ENCODE measurements around the gene LUC7L. TPM values are rescaled to one million over a fixed set of nuclear protein-coding genes. Genes with fewer than 3 reads are reported as not detected.
"Not testable (repeated sequence)": the region's sequence is repeated elsewhere in the genome, so short reads cannot be mapped to it uniquely, and the experiment has no call there.

LUC7L gene
- total RNA-seq, 1 donor: 52.7 TPM

- no peak for TF ChIP-seq CTCF (IDR thresholded peaks at IDR 0.05; ENCODE audit: insufficient read depth, low read depth, low read length)
- H3K4me3 ChIP-seq (ENCODE audit: low read depth, low read length): peak overlapping the region; percentile 95
- peak; percentile 23 for DNase-seq (ENCODE audit: low read depth)
Measured at GRCh38 chr16:228151-228851, 948 bp downstream of the LUC7L start.

- TF ChIP-seq CTCF (IDR thresholded peaks at IDR 0.05; ENCODE audit: insufficient read depth, low read depth, low read length): no peak
- no peak overlapping the region for H3K4me3 ChIP-seq (ENCODE audit: low read depth, low read length)
- no peak for DNase-seq (ENCODE audit: low read depth)
Measured at GRCh38 chr16:220021-220420, 9.2 kb downstream of the LUC7L start.

GRCh38 chr16:212999-213398, 16.2 kb downstream of the LUC7L start:
- H3K4me3 ChIP-seq (ENCODE audit: low read depth, low read length): no peak overlapping the region
- peak; percentile 26 for DNase-seq (ENCODE audit: low read depth)
- no peak for TF ChIP-seq CTCF (IDR thresholded peaks at IDR 0.05; ENCODE audit: insufficient read depth, low read depth, low read length)

- H3K4me3 ChIP-seq (ENCODE audit: low read depth, low read length); DNase-seq (ENCODE audit: low read depth): not testable (repeated sequence)
Measured at GRCh38 chr16:211631-212180, 17.5 kb downstream of the LUC7L start.

- DNase-seq (ENCODE audit: low read depth): peak; percentile 34
- not testable (repeated sequence) for H3K4me3 ChIP-seq (ENCODE audit: low read depth, low read length)
Measured at GRCh38 chr16:209359-209758, 19.9 kb downstream of the LUC7L start.

- H3K4me3 ChIP-seq (ENCODE audit: low read depth, low read length); DNase-seq (ENCODE audit: low read depth): not testable (repeated sequence)
Measured at GRCh38 chr16:204046-204445, 25.2 kb downstream of the LUC7L start.

GRCh38 chr16:203246-203645, 26.0 kb downstream of the LUC7L start:
- peak; percentile 33 for DNase-seq (ENCODE audit: low read depth)
- no peak for TF ChIP-seq CTCF (IDR thresholded peaks at IDR 0.05; ENCODE audit: insufficient read depth, low read depth, low read length)
- H3K4me3 ChIP-seq (ENCODE audit: low read depth, low read length): no peak overlapping the region

GRCh38 chr16:200388-200787, 28.9 kb downstream of the LUC7L start:
- no peak overlapping the region for H3K4me3 ChIP-seq (ENCODE audit: low read depth, low read length)
- peak; percentile 67 for DNase-seq (ENCODE audit: low read depth)
- no peak for TF ChIP-seq CTCF (IDR thresholded peaks at IDR 0.05; ENCODE audit: insufficient read depth, low read depth, low read length)

All from fibroblast of villous mesenchyme (primary cell).